ENCODE results near the gene SHBG. TPM values are rescaled to one million over a fixed set of nuclear protein-coding genes. Genes with fewer than 3 reads are reported as not detected.
"Not testable (repeated sequence)": the region's sequence is repeated elsewhere in the genome, so short reads cannot be mapped to it uniquely, and the experiment has no call there.

Gene SHBG
- total and polyA plus RNA-seq, 3 experiments from 2014 or later, result not detected

- peak overlapping the region; percentile 61 for H3K4me3 ChIP-seq (ENCODE audit: low read length)
- H3K36me3 Mint-ChIP-seq, result peaks cover 0 to 16% (median 0%) of the 10 kb centered on the region in 3 donors
- ChIA-PET POLR2A (interaction anchor here (0.6 to 3.2 kb wide), 8 partner anchors 13 to 130 kb away, joined by 3 to 61 read pairs (median 10); partner anchors contain the start of genes CD68, MPDU1, POLR2A and SAT2), CTCF (interaction anchor here (1.0 to 3.3 kb wide), 6 partner anchors 25 to 73 kb away, joined by 3 to 29 read pairs (median 8); partner anchors contain the start of genes ATP1B2, MPDU1, SENP3 and TP53)
- peak overlapping the region; percentile 77 to 99 (median 89) for H3K27ac Mint-ChIP-seq
- no peaks in the 10 kb centered on the region for H3K27me3 Mint-ChIP-seq
- H3K4me1 Mint-ChIP-seq, result peaks cover 34 to 48% (median 40%) of the 10 kb centered on the region in 3 donors
- no peaks in the 10 kb centered on the region for H3K36me3 ChIP-seq (ENCODE audit: insufficient read depth, low read length)
- peak overlapping the region; percentile 82 to 91 (median 88) for H3K4me3 Mint-ChIP-seq
- peak overlapping the region; percentile 71 for H3K27ac ChIP-seq (ENCODE audit: low read depth, low read length)
- no peaks in the 10 kb centered on the region for H3K9me3 Mint-ChIP-seq
- H3K9me3 ChIP-seq (ENCODE audit: low read length), result no peaks in the 10 kb centered on the region
- H3K4me1 ChIP-seq (ENCODE audit: insufficient read depth, low read length), result peaks cover 26% of the 10 kb centered on the region
- no peak for DNase-seq
- no peaks in the 10 kb centered on the region for H3K27me3 ChIP-seq (ENCODE audit: insufficient read depth, low read length, poor library complexity, severe bottlenecking)
Observed at GRCh38 chr17:7613769-7614424, 16.0 kb upstream of the SHBG start.

- CTCF ChIA-PET, result interaction anchor here (0.6 to 3.4 kb wide), 15 partner anchors 9 to 102 kb away, joined by 3 to 34 read pairs (median 5); partner anchors contain the start of genes ATP1B2, MPDU1, SAT2 and SENP3
- no peaks in the 10 kb centered on the region for H3K9me3 Mint-ChIP-seq
- no peaks in the 10 kb centered on the region for H3K9me3 ChIP-seq (ENCODE audit: low read length)
- no peaks in the 10 kb centered on the region for H3K27me3 ChIP-seq (ENCODE audit: insufficient read depth, low read length, poor library complexity, severe bottlenecking)
- H3K4me1 Mint-ChIP-seq, result peaks cover 31 to 41% (median 36%) of the 10 kb centered on the region in 3 donors
- no peaks in the 10 kb centered on the region for H3K27me3 Mint-ChIP-seq
- peak within 1 kb of the TSS; percentile 93 for H3K4me3 ChIP-seq (ENCODE audit: low read length)
- H3K4me1 ChIP-seq (ENCODE audit: insufficient read depth, low read length), result peaks cover 26% of the 10 kb centered on the region
- peak; percentile 98 to 99 (median 98) for DNase-seq
- H3K36me3 Mint-ChIP-seq, result peaks cover 0 to 16% (median 0%) of the 10 kb centered on the region in 3 donors
- H3K27ac ChIP-seq (ENCODE audit: low read depth, low read length), result peak within 1 kb of the TSS; percentile 88
- POLR2A ChIA-PET, result interaction anchor here (0.6 to 3.2 kb wide), 12 partner anchors 9 to 179 kb away, joined by 3 to 61 read pairs (median 6); partner anchors contain the start of genes CD68, MPDU1, POLR2A and SAT2
- no peaks in the 10 kb centered on the region for H3K36me3 ChIP-seq (ENCODE audit: insufficient read depth, low read length)
- H3K27ac Mint-ChIP-seq, result peak within 1 kb of the TSS; percentile 87 to 99 (median 96)
- H3K4me3 Mint-ChIP-seq, result peak within 1 kb of the TSS; percentile 82 to 96 (median 92)
Observed at GRCh38 chr17:7614425-7615264, 15.3 kb upstream of the SHBG start, which contains the start of gene FXR2. TSS of gene FXR2 (minus strand) at chr17:7614897. CDS start at chr17:7614532, 365 bp downstream.

- Histone ChIP-seq H3K4me3 (ENCODE audit: low read length) (peak overlapping the region; percentile 93), H3K27ac (ENCODE audit: low read depth, low read length) (peak overlapping the region; percentile 88), H3K4me1 (ENCODE audit: insufficient read depth, low read length) (peaks cover 26% of the 10 kb centered on the region), H3K9me3 (ENCODE audit: low read length) (no peaks in the 10 kb centered on the region), H3K27me3 (ENCODE audit: insufficient read depth, low read length, poor library complexity, severe bottlenecking) (no peaks in the 10 kb centered on the region), H3K36me3 (ENCODE audit: insufficient read depth, low read length) (no peaks in the 10 kb centered on the region)
- CTCF ChIA-PET, result interaction anchor here (0.7 to 3.4 kb wide), 11 partner anchors 10 to 102 kb away, joined by 3 to 34 read pairs (median 5); partner anchors contain the start of genes MPDU1, SAT2, SENP3 and TP53
- POLR2A ChIA-PET, result interaction anchor here (0.6 to 3.2 kb wide), 12 partner anchors 9 to 180 kb away, joined by 3 to 61 read pairs (median 6); partner anchors contain the start of genes CD68, MPDU1, POLR2A and SAT2
- no peaks in the 10 kb centered on the region for H3K27me3 Mint-ChIP-seq
- H3K4me3 Mint-ChIP-seq, result peak overlapping the region; percentile 82 to 96 (median 92)
- no peaks in the 10 kb centered on the region for H3K9me3 Mint-ChIP-seq
- H3K4me1 Mint-ChIP-seq, result peaks cover 31 to 37% (median 34%) of the 10 kb centered on the region in 3 donors
- peak overlapping the region; percentile 87 to 99 (median 96) for H3K27ac Mint-ChIP-seq
- no peak for DNase-seq
- H3K36me3 Mint-ChIP-seq, result peaks cover 0 to 16% (median 0%) of the 10 kb centered on the region in 3 donors
Observed at GRCh38 chr17:7615265-7615747, 14.6 kb upstream of the SHBG start.

GRCh38 chr17:7618608-7619007, 11.3 kb upstream of the SHBG start:
- Histone ChIP-seq H3K36me3 (ENCODE audit: insufficient read depth, low read length) (no peaks in the 10 kb centered on the region), H3K27me3 (ENCODE audit: insufficient read depth, low read length, poor library complexity, severe bottlenecking) (no peaks in the 10 kb centered on the region), H3K4me1 (ENCODE audit: insufficient read depth, low read length) (peaks cover 4% of the 10 kb centered on the region), H3K27ac (ENCODE audit: low read depth, low read length) (no peak overlapping the region), H3K9me3 (ENCODE audit: low read length) (no peaks in the 10 kb centered on the region), H3K4me3 (ENCODE audit: low read length) (no peak overlapping the region)
- Mint-ChIP-seq H3K36me3 (peaks cover 0 to 5% (median 0%) of the 10 kb centered on the region in 3 donors), H3K4me1 (peaks cover 5 to 6% (median 6%) of the 10 kb centered on the region in 3 donors), H3K27ac (no peak overlapping the region), H3K4me3 (peak overlapping the region in 1 of 7 donors; percentile 45), H3K9me3 (no peaks in the 10 kb centered on the region), H3K27me3 (no peaks in the 10 kb centered on the region)
- POLR2A ChIA-PET, result interaction anchor here (0.7 kb wide), 1 partner anchor 296 kb away, joined by 3 read pairs; no protein-coding TSS in a partner anchor
- CTCF ChIA-PET, result interaction anchor here (1.3 kb wide), 1 partner anchor 35 kb away, joined by 3 read pairs; the partner anchor contains the start of gene MPDU1
- no peak for DNase-seq

GRCh38 chr17:7620835-7621234, 9.1 kb upstream of the SHBG start:
- Mint-ChIP-seq H3K27ac (no peak overlapping the region), H3K27me3 (no peaks in the 10 kb centered on the region), H3K36me3 (no peaks in the 10 kb centered on the region), H3K4me3 (no peak overlapping the region), H3K9me3 (no peaks in the 10 kb centered on the region), H3K4me1 (no peaks in the 10 kb centered on the region)
- Histone ChIP-seq H3K9me3 (ENCODE audit: low read length) (no peaks in the 10 kb centered on the region), H3K4me3 (ENCODE audit: low read length) (no peak overlapping the region), H3K27me3 (ENCODE audit: insufficient read depth, low read length, poor library complexity, severe bottlenecking) (no peaks in the 10 kb centered on the region), H3K4me1 (ENCODE audit: insufficient read depth, low read length) (no peaks in the 10 kb centered on the region), H3K36me3 (ENCODE audit: insufficient read depth, low read length) (no peaks in the 10 kb centered on the region), H3K27ac (ENCODE audit: low read depth, low read length) (no peak overlapping the region)
- ChIA-PET CTCF (interaction anchor here (1.2 kb wide), 1 partner anchor 66 kb away, joined by 4 read pairs; the partner anchor contains the start of gene TP53), POLR2A (no interaction called here)
- no peak for DNase-seq

GRCh38 chr17:7623661-7624060, 6.3 kb upstream of the SHBG start:
- H3K9me3 ChIP-seq (ENCODE audit: low read length), result no peaks in the 10 kb centered on the region
- DNase-seq, result no peak
- Mint-ChIP-seq H3K27me3 (no peaks in the 10 kb centered on the region), H3K4me1 (peaks cover 12 to 20% (median 13%) of the 10 kb centered on the region in 3 donors), H3K27ac (peak overlapping the region in 1 of 8 donors; percentile 26), H3K9me3 (no peaks in the 10 kb centered on the region), H3K4me3 (no peak overlapping the region), H3K36me3 (peaks cover 0 to 7% (median 0%) of the 10 kb centered on the region in 3 donors)
- H3K27ac ChIP-seq (ENCODE audit: low read depth, low read length), result no peak overlapping the region
- ChIA-PET POLR2A (interaction anchor here (0.8 kb wide), 1 partner anchor 8 kb away, joined by 3 read pairs; no protein-coding TSS in a partner anchor), CTCF (interaction anchor here (5.6 kb wide), 1 partner anchor 8 kb away, joined by 34 read pairs; the partner anchor contains the start of gene FXR2)
- no peaks in the 10 kb centered on the region for H3K27me3 ChIP-seq (ENCODE audit: insufficient read depth, low read length, poor library complexity, severe bottlenecking)
- no peak overlapping the region for H3K4me3 ChIP-seq (ENCODE audit: low read length)
- no peaks in the 10 kb centered on the region for H3K36me3 ChIP-seq (ENCODE audit: insufficient read depth, low read length)
- peaks cover 10% of the 10 kb centered on the region for H3K4me1 ChIP-seq (ENCODE audit: insufficient read depth, low read length)

GRCh38 chr17:7625749-7626148, 4.2 kb upstream of the SHBG start:
- not testable (repeated sequence) for H3K4me3 ChIP-seq (ENCODE audit: low read length); H3K27ac ChIP-seq (ENCODE audit: low read depth, low read length); H3K4me1 ChIP-seq (ENCODE audit: insufficient read depth, low read length); H3K36me3 Mint-ChIP-seq; H3K27ac Mint-ChIP-seq; H3K36me3 ChIP-seq (ENCODE audit: insufficient read depth, low read length); H3K9me3 Mint-ChIP-seq; H3K9me3 ChIP-seq (ENCODE audit: low read length); DNase-seq; H3K27me3 Mint-ChIP-seq; H3K27me3 ChIP-seq (ENCODE audit: insufficient read depth, low read length, poor library complexity, severe bottlenecking)
- peaks cover 12 to 20% (median 13%) of the 10 kb centered on the region in 3 donors for H3K4me1 Mint-ChIP-seq
- H3K4me3 Mint-ChIP-seq, result peak overlapping the region in 5 of 7 donors; percentile 20 to 93 (median 79)
- POLR2A ChIA-PET, result interaction anchor here (0.7 to 2.9 kb wide), 2 partner anchors 11 to 619 kb away, joined by 4 to 31 read pairs; partner anchors contain the start of gene FXR2
- CTCF ChIA-PET, result interaction anchor here (0.7 to 5.6 kb wide), 3 partner anchors 10 to 194 kb away, joined by 3 to 34 read pairs (median 3); partner anchors contain the start of gene FXR2
